SK-N-SH treated with all-trans-retinoic acid at 6 μM for 48 hours (cell line): ENCODE measurements around the gene ACBD4.

ENCODE experiments used
- ARNTL ChIP-seq: fragments of 450-650 bp; formaldehyde crosslinking; IDR thresholded peaks from 2 replicates; pipeline ENCODE4 v1.5.0; 2020; ENCODE audit warnings: low read depth, mild to moderate bottlenecking, moderate library complexity, borderline replicate concordance
- BACH2 ChIP-seq: fragments of 250-450 bp; sonication (Bioruptor Pico); IDR thresholded peaks from 2 replicates; pipeline ENCODE4 v1.9.0; 2021; ENCODE audit warnings: mild to moderate bottlenecking, borderline replicate concordance
- GLIS3 ChIP-seq: fragments of 250-450 bp; sonication (Bioruptor Pico); IDR thresholded peaks from 2 replicates; pipeline ENCODE4 v1.5.0; 2020; ENCODE audit warnings: mild to moderate bottlenecking, moderate library complexity
- OSR1 ChIP-seq: fragments of 250-450 bp; sonication (Bioruptor Pico); IDR thresholded peaks from 2 replicates; pipeline ENCODE4 v1.8.0; 2022; ENCODE audit warnings: moderate library complexity, mild to moderate bottlenecking, inconsistent platforms
- RARB ChIP-seq: fragments of 250-450 bp; sonication (Bioruptor Pico); IDR thresholded peaks from 2 replicates; pipeline ENCODE4 v1.8.0; 2021; ENCODE audit warnings: mild to moderate bottlenecking, moderate library complexity

GRCh38 chr17:45161288-45162024, 26.0 kb downstream of the ACBD4 start, which contains the start of gene HEXIM2:
- no peak for TF ChIP-seq BACH2
- no peak for TF ChIP-seq RARB (CRISPR knock-in tag)
- no peak for TF ChIP-seq GLIS3 (CRISPR knock-in tag)
- no peak for TF ChIP-seq ARNTL (CRISPR knock-in tag)
- no peak for TF ChIP-seq OSR1 (CRISPR knock-in tag)
